DOHH2 (cell line): ENCODE data around the gene CDK14.

Experiments
- H3F3A ChIP-seq: fragments of 200-600 bp; sonication (generic), shearing (Covaris generic); 2 replicates; pipeline ENCODE4 v1.6.0; 2016; ENCODE audit warnings: antibody characterized with exemption, mild to moderate bottlenecking; ENCODE audit not compliant: control insufficient read depth, insufficient read depth
- H3K27ac ChIP-seq: fragments of 200-600 bp; sonication (generic); 2 replicates; pipeline ENCODE4 v1.5.1; 2014; ENCODE audit warnings: low read depth, mild to moderate bottlenecking, low read length, moderate library complexity
- H3K27me3 ChIP-seq: fragments of 200-600 bp; sonication (generic); 2 replicates; pipeline ENCODE4 v1.6.1; 2014; ENCODE audit warnings: mild to moderate bottlenecking, low read length, mixed read lengths; ENCODE audit not compliant: control insufficient read depth
- H3K36me3 ChIP-seq: fragments of 200-600 bp; sonication (generic); 2 replicates; pipeline ENCODE4 v1.6.1; 2014; ENCODE audit warnings: mild to moderate bottlenecking, low read length, moderate library complexity, mixed read lengths; ENCODE audit not compliant: control insufficient read depth
- H3K4me1 ChIP-seq: fragments of 200-600 bp; sonication (generic); 2 replicates; pipeline ENCODE4 v1.6.1; 2014; ENCODE audit warnings: mild to moderate bottlenecking, low read length, mixed read lengths; ENCODE audit not compliant: control insufficient read depth
- H3K4me2 ChIP-seq: fragments of 200-600 bp; sonication (generic); 2 replicates; pipeline ENCODE4 v1.6.0; 2014; ENCODE audit warnings: mild to moderate bottlenecking, low read length, moderate library complexity
- H3K4me3 ChIP-seq: fragments of 200-600 bp; sonication (generic); 2 replicates; pipeline ENCODE4 v1.5.1; 2014; ENCODE audit warnings: mild to moderate bottlenecking, low read length, mixed read lengths
- H3K79me2 ChIP-seq: fragments of 200-600 bp; sonication (generic); 2 replicates; pipeline ENCODE4 v1.6.1; 2014; ENCODE audit warnings: mild to moderate bottlenecking, low read length, mixed read lengths; ENCODE audit not compliant: control insufficient read depth
- H3K9me2 ChIP-seq: fragments of 200-600 bp; sonication (generic); replicated peaks from 2 replicates; pipeline ENCODE4 v1.6.1; 2014; ENCODE audit warnings: mild to moderate bottlenecking, low read length, mixed read lengths; ENCODE audit not compliant: control insufficient read depth
- H3K9me3 ChIP-seq: fragments of 200-600 bp; sonication (generic); 2 replicates; pipeline ENCODE4 v1.6.1; 2014; ENCODE audit warnings: antibody characterized with exemption, low read length, mixed read lengths; ENCODE audit not compliant: control insufficient read depth, insufficient read depth
- H4K20me1 ChIP-seq: fragments of 200-600 bp; sonication (generic); 2 replicates; pipeline ENCODE4 v1.6.0; 2014; ENCODE audit warnings: low read depth, mild to moderate bottlenecking, antibody characterized with exemption, low read length, moderate library complexity; ENCODE audit not compliant: control insufficient read depth, insufficient read depth
- EZH2phosphoT487 ChIP-seq: fragments of 200-600 bp; sonication (generic); IDR thresholded peaks from 2 replicates; pipeline ENCODE4 v1.6.1; 2017; ENCODE audit warnings: borderline replicate concordance, mild to moderate bottlenecking, antibody characterized with exemption, low read length, moderate library complexity, mixed read lengths
- TF ChIP-seq, protein P1 (sequence below): fragments of 200-600 bp; sonication (generic); IDR thresholded peaks from one replicate; pipeline ENCODE4 v1.5.1; 2014; ENCODE audit warnings: antibody characterized with exemption, mild to moderate bottlenecking, low read depth, low read length; ENCODE audit not compliant: poor library complexity, severe bottlenecking

Gene CDK14

DNA sequence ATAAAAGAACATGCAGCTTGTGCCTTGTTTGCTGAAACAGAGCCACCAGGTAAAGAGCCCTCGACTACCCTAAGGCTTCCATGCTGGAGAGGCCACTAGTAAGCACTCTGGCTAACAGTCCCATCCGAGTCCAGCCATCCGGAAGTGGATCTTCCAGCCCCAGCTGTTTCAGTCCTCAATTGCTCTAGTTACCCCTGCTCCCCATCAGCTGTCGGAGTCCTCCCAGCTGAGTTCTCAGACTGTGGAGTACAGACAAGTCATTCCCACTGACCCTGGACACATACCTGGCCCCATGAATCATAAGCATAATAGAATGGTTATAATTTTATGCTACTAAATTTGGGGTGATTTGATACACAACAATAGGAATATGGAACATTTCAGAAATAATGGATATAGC, 654.6 kb downstream of the CDK14 start:
- H3F3A ChIP-seq: no peaks in the 10 kb centered on the region
- TF ChIP-seq, protein P1, sequence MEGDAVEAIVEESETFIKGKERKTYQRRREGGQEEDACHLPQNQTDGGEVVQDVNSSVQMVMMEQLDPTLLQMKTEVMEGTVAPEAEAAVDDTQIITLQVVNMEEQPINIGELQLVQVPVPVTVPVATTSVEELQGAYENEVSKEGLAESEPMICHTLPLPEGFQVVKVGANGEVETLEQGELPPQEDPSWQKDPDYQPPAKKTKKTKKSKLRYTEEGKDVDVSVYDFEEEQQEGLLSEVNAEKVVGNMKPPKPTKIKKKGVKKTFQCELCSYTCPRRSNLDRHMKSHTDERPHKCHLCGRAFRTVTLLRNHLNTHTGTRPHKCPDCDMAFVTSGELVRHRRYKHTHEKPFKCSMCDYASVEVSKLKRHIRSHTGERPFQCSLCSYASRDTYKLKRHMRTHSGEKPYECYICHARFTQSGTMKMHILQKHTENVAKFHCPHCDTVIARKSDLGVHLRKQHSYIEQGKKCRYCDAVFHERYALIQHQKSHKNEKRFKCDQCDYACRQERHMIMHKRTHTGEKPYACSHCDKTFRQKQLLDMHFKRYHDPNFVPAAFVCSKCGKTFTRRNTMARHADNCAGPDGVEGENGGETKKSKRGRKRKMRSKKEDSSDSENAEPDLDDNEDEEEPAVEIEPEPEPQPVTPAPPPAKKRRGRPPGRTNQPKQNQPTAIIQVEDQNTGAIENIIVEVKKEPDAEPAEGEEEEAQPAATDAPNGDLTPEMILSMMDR: no peak
- TF ChIP-seq EZH2phosphoT487: no peak
- H3K79me2 ChIP-seq: no peaks in the 10 kb centered on the region
- H3K9me3 ChIP-seq: no peaks in the 10 kb centered on the region
- H3K27me3 ChIP-seq: no peaks in the 10 kb centered on the region
- no peaks in the 10 kb centered on the region for H3K36me3 ChIP-seq
- H3K9me2 ChIP-seq: no peaks in the 10 kb centered on the region
- no peak overlapping the region for H3K4me2 ChIP-seq
- no peaks in the 10 kb centered on the region for H4K20me1 ChIP-seq
- no peak overlapping the region for H3K27ac ChIP-seq
- no peak overlapping the region for H3K4me3 ChIP-seq
- H3K4me1 ChIP-seq: no peaks in the 10 kb centered on the region

DNA sequence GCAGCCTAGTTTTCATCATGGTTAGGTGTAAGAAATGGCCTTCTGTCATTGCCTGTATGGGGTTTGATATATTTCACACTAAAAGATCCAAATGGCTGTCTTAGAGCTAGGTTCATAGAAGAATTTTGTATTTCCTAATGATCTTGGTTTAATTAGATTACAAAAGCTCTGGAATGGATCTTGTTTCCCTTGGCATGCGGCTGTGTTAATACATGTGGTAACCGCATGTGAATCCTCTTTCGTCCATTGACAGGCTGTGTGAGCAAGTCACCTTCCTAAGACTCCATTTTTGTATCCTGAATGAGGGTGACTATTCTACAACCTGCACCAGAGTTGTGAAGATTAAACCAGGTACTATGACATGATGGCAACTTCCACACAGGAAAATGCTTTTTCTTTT, 655.8 kb downstream of the CDK14 start:
- H3K4me2 ChIP-seq: no peak overlapping the region
- no peak overlapping the region for H3K27ac ChIP-seq
- H3K9me3 ChIP-seq: no peaks in the 10 kb centered on the region; the same call in 1 of the 2 replicates
- no peak overlapping the region for H3K4me3 ChIP-seq
- no peaks in the 10 kb centered on the region for H3K27me3 ChIP-seq
- H3F3A ChIP-seq: no peaks in the 10 kb centered on the region
- no peaks in the 10 kb centered on the region for H3K36me3 ChIP-seq
- no peaks in the 10 kb centered on the region for H3K79me2 ChIP-seq
- no peaks in the 10 kb centered on the region for H4K20me1 ChIP-seq
- H3K4me1 ChIP-seq: no peaks in the 10 kb centered on the region
- no peaks in the 10 kb centered on the region for H3K9me2 ChIP-seq
- TF ChIP-seq, protein P1: no peak
- TF ChIP-seq EZH2phosphoT487: no peak
